Measurements from ENCODE around the gene SCN4B.
"Not testable (repeated sequence)": the region's sequence is repeated elsewhere in the genome, so short reads cannot be mapped to it uniquely, and the experiment has no call there.

Gene SCN4B

GRCh38 chr11:118183691-118184090 is 31.1 kb upstream of the SCN4B start:
- not testable (repeated sequence) for H3K4me3 Mint-ChIP-seq; H3K4me1 Mint-ChIP-seq (ENCODE audit: low read depth); H3K27ac Mint-ChIP-seq; H3K36me3 Mint-ChIP-seq (ENCODE audit: low read depth); H3K9me3 Mint-ChIP-seq
- peaks cover 31% of the 10 kb centered on the region for H3K27me3 Mint-ChIP-seq (ENCODE audit: low read depth)

DNA sequence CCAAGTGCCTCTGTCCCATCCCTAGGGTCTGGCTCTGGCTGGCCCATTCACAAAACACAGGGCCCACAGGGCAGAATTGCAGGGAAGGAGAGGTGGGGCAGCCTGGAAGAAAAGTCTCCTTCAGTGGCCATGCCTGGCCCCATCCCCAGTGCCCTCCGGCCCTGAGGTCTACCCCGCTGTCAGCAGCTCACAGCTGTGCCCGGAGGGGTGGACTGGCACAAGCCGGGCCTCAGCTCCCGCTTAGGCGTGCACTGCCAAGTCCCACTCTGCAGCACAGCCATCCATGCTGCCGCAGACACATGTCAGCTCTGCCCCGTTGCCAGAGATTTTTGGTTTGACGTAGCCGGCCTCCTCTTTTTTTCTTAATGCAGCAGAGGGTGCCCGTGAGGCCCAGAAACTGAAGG is 27.7 kb upstream of the SCN4B start:
- H3K36me3 Mint-ChIP-seq (ENCODE audit: low read depth), result no peaks in the 10 kb centered on the region
- peaks cover 27% of the 10 kb centered on the region for H3K27me3 Mint-ChIP-seq (ENCODE audit: low read depth)
- H3K4me1 Mint-ChIP-seq (ENCODE audit: low read depth), result no peaks in the 10 kb centered on the region
- no peak overlapping the region for H3K4me3 Mint-ChIP-seq
- no peaks in the 10 kb centered on the region for H3K9me3 Mint-ChIP-seq
- H3K27ac Mint-ChIP-seq, result no peak overlapping the region

- H3K4me3 Mint-ChIP-seq, result no peak overlapping the region
- no peaks in the 10 kb centered on the region for H3K9me3 Mint-ChIP-seq
- no peak overlapping the region for H3K27ac Mint-ChIP-seq
- H3K4me1 Mint-ChIP-seq (ENCODE audit: low read depth), result peaks cover under 1% of the 10 kb centered on the region
- H3K27me3 Mint-ChIP-seq (ENCODE audit: low read depth), result peaks cover 36% of the 10 kb centered on the region
- no peaks in the 10 kb centered on the region for H3K36me3 Mint-ChIP-seq (ENCODE audit: low read depth)
Measured at GRCh38 chr11:118176778-118177134, 24.1 kb upstream of the SCN4B start.

GRCh38 chr11:118175993-118176777 is 23.6 kb upstream of the SCN4B start, which contains the start of gene SCN2B:
Gene SCN2B, minus strand, starts transcription at chr11:118176639. Its CDS starts 208 bp downstream, at chr11:118176431.
- H3K4me1 Mint-ChIP-seq (ENCODE audit: low read depth), result peaks cover 6% of the 10 kb centered on the region
- no peak within 1 kb of the TSS for H3K4me3 Mint-ChIP-seq
- peaks cover 36% of the 10 kb centered on the region for H3K27me3 Mint-ChIP-seq (ENCODE audit: low read depth)
- H3K27ac Mint-ChIP-seq, result no peak within 1 kb of the TSS
- no peaks in the 10 kb centered on the region for H3K9me3 Mint-ChIP-seq
- no peaks in the 10 kb centered on the region for H3K36me3 Mint-ChIP-seq (ENCODE audit: low read depth)

GRCh38 chr11:118175031-118175992 is 22.7 kb upstream of the SCN4B start:
- no peak overlapping the region for H3K27ac Mint-ChIP-seq
- H3K4me1 Mint-ChIP-seq (ENCODE audit: low read depth), result peaks cover 7% of the 10 kb centered on the region
- no peaks in the 10 kb centered on the region for H3K36me3 Mint-ChIP-seq (ENCODE audit: low read depth)
- H3K9me3 Mint-ChIP-seq, result no peaks in the 10 kb centered on the region
- peaks cover 36% of the 10 kb centered on the region for H3K27me3 Mint-ChIP-seq (ENCODE audit: low read depth)
- no peak overlapping the region for H3K4me3 Mint-ChIP-seq

GRCh38 chr11:118174006-118174567 is 21.5 kb upstream of the SCN4B start:
- H3K4me3 Mint-ChIP-seq, result no peak overlapping the region
- H3K4me1 Mint-ChIP-seq (ENCODE audit: low read depth), result peaks cover 7% of the 10 kb centered on the region
- H3K36me3 Mint-ChIP-seq (ENCODE audit: low read depth), result no peaks in the 10 kb centered on the region
- peaks cover 36% of the 10 kb centered on the region for H3K27me3 Mint-ChIP-seq (ENCODE audit: low read depth)
- no peaks in the 10 kb centered on the region for H3K9me3 Mint-ChIP-seq
- H3K27ac Mint-ChIP-seq, result no peak overlapping the region

GRCh38 chr11:118172356-118172755 is 19.7 kb upstream of the SCN4B start:
- Mint-ChIP-seq H3K36me3 (ENCODE audit: low read depth) (no peaks in the 10 kb centered on the region), H3K27ac (no peak overlapping the region), H3K27me3 (ENCODE audit: low read depth) (peaks cover 41% of the 10 kb centered on the region), H3K4me1 (ENCODE audit: low read depth) (peaks cover 7% of the 10 kb centered on the region), H3K4me3 (no peak overlapping the region), H3K9me3 (no peaks in the 10 kb centered on the region)

- peaks cover 37% of the 10 kb centered on the region for H3K27me3 Mint-ChIP-seq (ENCODE audit: low read depth)
- no peaks in the 10 kb centered on the region for H3K36me3 Mint-ChIP-seq (ENCODE audit: low read depth)
- H3K4me1 Mint-ChIP-seq (ENCODE audit: low read depth), result peaks cover 7% of the 10 kb centered on the region
- no peak overlapping the region for H3K4me3 Mint-ChIP-seq
- H3K9me3 Mint-ChIP-seq, result no peaks in the 10 kb centered on the region
- no peak overlapping the region for H3K27ac Mint-ChIP-seq
Measured at GRCh38 chr11:118171269-118172062, 18.8 kb upstream of the SCN4B start.

GRCh38 chr11:118170882-118171268 is 18.3 kb upstream of the SCN4B start:
- Mint-ChIP-seq H3K4me1 (ENCODE audit: low read depth) (peaks cover 7% of the 10 kb centered on the region), H3K36me3 (ENCODE audit: low read depth) (no peaks in the 10 kb centered on the region), H3K27ac (no peak overlapping the region), H3K9me3 (no peaks in the 10 kb centered on the region), H3K27me3 (ENCODE audit: low read depth) (peaks cover 32% of the 10 kb centered on the region), H3K4me3 (no peak overlapping the region)

- peaks cover 26% of the 10 kb centered on the region for H3K27me3 Mint-ChIP-seq (ENCODE audit: low read depth)
Measured at GRCh38 chr11:118170231-118170630, 17.6 kb upstream of the SCN4B start.

DNA sequence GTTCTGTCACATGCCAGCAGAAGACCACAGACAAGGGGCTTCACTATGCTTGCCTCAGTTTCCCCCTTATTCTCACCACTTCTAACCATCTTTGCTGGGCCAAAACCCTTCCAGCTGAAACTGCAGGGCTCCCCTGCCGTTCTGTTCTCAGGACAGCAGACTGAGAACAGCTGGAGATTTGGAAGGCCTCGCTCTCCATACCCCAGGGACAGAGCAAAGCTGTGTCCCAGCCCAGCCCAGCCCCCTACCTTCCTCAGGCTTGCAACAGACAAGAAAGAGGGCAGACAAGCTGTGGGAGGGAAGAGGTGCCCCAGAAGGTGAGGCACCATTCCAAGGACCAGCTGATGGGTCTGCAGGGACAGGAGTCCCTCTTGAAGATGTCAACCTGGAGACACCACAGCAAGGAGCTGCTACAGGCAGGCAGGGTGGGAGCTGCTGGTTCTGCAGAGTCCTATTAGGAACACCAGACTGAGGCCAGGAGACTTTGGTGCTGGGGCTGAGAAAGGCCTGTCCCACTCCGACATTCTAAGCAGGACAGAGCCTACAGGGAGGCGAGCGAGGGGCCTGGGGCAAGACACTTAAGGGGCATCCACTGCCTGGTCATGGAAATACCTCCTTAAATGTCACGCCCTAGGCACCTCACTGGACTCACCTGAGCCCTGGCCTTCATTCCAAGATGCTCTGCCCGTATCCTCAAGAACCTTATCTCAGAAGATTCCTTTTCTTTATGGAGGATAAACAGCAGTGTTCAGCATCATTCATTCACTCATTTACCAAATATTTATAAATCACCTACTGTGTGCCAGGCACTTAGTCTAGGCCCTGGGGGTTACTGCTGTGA is 16.9 kb upstream of the SCN4B start:
- H3K4me1 Mint-ChIP-seq (ENCODE audit: low read depth), result peaks cover 7% of the 10 kb centered on the region
- no peak overlapping the region for H3K27ac Mint-ChIP-seq
- H3K27me3 Mint-ChIP-seq (ENCODE audit: low read depth), result peaks cover 21% of the 10 kb centered on the region

More at GRCh38 chr11:118170231-118170630, 17.6 kb upstream of the SCN4B start:
- Mint-ChIP-seq H3K4me1 (ENCODE audit: low read depth) (peaks cover 7% of the 10 kb centered on the region), H3K36me3 (ENCODE audit: low read depth) (no peaks in the 10 kb centered on the region), H3K9me3 (no peaks in the 10 kb centered on the region), H3K27ac (no peak overlapping the region), H3K4me3 (no peak overlapping the region)

GRCh38 chr11:118168751-118169150 is 16.1 kb upstream of the SCN4B start:
- H3K36me3 Mint-ChIP-seq (ENCODE audit: low read depth), result no peaks in the 10 kb centered on the region
- H3K4me1 Mint-ChIP-seq (ENCODE audit: low read depth), result peaks cover 7% of the 10 kb centered on the region
- no peak overlapping the region for H3K27ac Mint-ChIP-seq
- peaks cover 16% of the 10 kb centered on the region for H3K27me3 Mint-ChIP-seq (ENCODE audit: low read depth)
- H3K4me3 Mint-ChIP-seq, result no peak overlapping the region
- no peaks in the 10 kb centered on the region for H3K9me3 Mint-ChIP-seq

More for the DNA sequence above, 16.9 kb upstream of the SCN4B start:
- Mint-ChIP-seq H3K9me3 (no peaks in the 10 kb centered on the region), H3K4me3 (no peak overlapping the region), H3K36me3 (ENCODE audit: low read depth) (no peaks in the 10 kb centered on the region)

GRCh38 chr11:118168316-118168715 is 15.7 kb upstream of the SCN4B start:
- no peak overlapping the region for H3K4me3 Mint-ChIP-seq
- H3K27ac Mint-ChIP-seq, result no peak overlapping the region
- peaks cover 7% of the 10 kb centered on the region for H3K4me1 Mint-ChIP-seq (ENCODE audit: low read depth)
- H3K9me3 Mint-ChIP-seq, result no peaks in the 10 kb centered on the region
- H3K36me3 Mint-ChIP-seq (ENCODE audit: low read depth), result no peaks in the 10 kb centered on the region
- peaks cover 19% of the 10 kb centered on the region for H3K27me3 Mint-ChIP-seq (ENCODE audit: low read depth)

Data from T-helper 1 cell treated with Interleukin-12 subunit alpha and Interleukin-12 subunit beta and Interleukin-4 antibody, amounts not matched to agents 30 μg/mL and 1 μg/mL, for 36 hours (primary cell).